B cell (primary cell): Measurements from ENCODE around the gene MTX2.

Experiments used
- EZH2 ChIP-seq: IDR thresholded peaks from 2 replicates; pipeline ENCODE4 v1.6.1; 2012; ENCODE audit warnings: borderline replicate concordance, low read depth, mild to moderate bottlenecking, moderate library complexity, low read length; ENCODE audit not compliant: insufficient read depth, poor library complexity, severe bottlenecking
- TF ChIP-seq, protein P1 (sequence below): fragments of 200-600 bp; IDR thresholded peaks from one replicate; pipeline ENCODE4 v1.8.0; 2022; ENCODE audit warnings: antibody characterized with exemption, mild to moderate bottlenecking

DNA sequence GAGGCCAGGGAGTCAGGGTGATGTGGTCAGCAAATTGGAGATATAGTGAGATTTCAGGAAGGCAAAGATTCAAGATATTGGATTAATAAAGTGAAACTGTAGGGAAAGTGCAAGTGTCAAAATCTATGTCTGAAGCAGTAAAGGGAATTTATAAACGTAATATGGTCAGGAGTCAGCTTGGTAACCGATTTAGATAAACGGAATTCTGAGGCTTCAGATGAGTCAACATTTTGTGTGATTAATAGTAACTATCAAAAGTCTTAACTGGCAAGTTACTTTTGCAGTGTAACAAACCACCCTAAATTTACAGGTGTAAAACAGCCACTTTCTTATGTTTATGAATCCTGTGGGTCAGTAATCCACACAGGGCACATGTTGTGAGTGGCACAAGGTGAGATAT is 10.9 kb downstream of the MTX2 start:
- TF ChIP-seq, protein P1, sequence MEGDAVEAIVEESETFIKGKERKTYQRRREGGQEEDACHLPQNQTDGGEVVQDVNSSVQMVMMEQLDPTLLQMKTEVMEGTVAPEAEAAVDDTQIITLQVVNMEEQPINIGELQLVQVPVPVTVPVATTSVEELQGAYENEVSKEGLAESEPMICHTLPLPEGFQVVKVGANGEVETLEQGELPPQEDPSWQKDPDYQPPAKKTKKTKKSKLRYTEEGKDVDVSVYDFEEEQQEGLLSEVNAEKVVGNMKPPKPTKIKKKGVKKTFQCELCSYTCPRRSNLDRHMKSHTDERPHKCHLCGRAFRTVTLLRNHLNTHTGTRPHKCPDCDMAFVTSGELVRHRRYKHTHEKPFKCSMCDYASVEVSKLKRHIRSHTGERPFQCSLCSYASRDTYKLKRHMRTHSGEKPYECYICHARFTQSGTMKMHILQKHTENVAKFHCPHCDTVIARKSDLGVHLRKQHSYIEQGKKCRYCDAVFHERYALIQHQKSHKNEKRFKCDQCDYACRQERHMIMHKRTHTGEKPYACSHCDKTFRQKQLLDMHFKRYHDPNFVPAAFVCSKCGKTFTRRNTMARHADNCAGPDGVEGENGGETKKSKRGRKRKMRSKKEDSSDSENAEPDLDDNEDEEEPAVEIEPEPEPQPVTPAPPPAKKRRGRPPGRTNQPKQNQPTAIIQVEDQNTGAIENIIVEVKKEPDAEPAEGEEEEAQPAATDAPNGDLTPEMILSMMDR = no peak
- no peak for TF ChIP-seq EZH2
